ENCODE data around the gene PITX3. TPM values are rescaled to one million over a fixed set of nuclear protein-coding genes. Genes with fewer than 3 reads are reported as not detected.

The PITX3 gene
- total RNA-seq, 2 experiments from 2014 or later = 1.1 to 1.4 TPM

- peak overlapping the region; percentile 63 for H3K27ac Mint-ChIP-seq
- peaks cover 60% of the 10 kb centered on the region for H3K4me1 Mint-ChIP-seq (ENCODE audit: low read depth)
- no peaks in the 10 kb centered on the region for H3K9me3 Mint-ChIP-seq
- H3K4me3 Mint-ChIP-seq = no peak overlapping the region
- peaks cover 10% of the 10 kb centered on the region for H3K36me3 Mint-ChIP-seq
- DNase-seq = no peak
- intact Hi-C loops (cut with micrococcal nuclease) = no loop called here
- ChIA-PET CTCF (interaction anchor here (0.7 to 1.9 kb wide), 2 partner anchors 17 to 70 kb away, joined by 3 to 7 read pairs; no protein-coding TSS in a partner anchor), POLR2A (no interaction called here)
- H3K27me3 Mint-ChIP-seq = no peaks in the 10 kb centered on the region
Observed at GRCh38 chr10:102280397-102281101, 39.2 kb upstream of the PITX3 start.

- Mint-ChIP-seq H3K4me1 (ENCODE audit: low read depth) (peaks cover 46% of the 10 kb centered on the region), H3K27ac (no peak overlapping the region), H3K27me3 (no peaks in the 10 kb centered on the region), H3K36me3 (peaks cover 10% of the 10 kb centered on the region), H3K9me3 (no peaks in the 10 kb centered on the region), H3K4me3 (no peak overlapping the region)
- intact Hi-C loops (cut with micrococcal nuclease) = no loop called here
- POLR2A ChIA-PET = no interaction called here
- CTCF ChIA-PET = interaction anchor here (0.8 to 1.9 kb wide), 5 partner anchors 11 to 154 kb away, joined by 3 to 9 read pairs (median 6); no protein-coding TSS in a partner anchor
- DNase-seq = no peak
Observed at GRCh38 chr10:102279104-102279503, 37.8 kb upstream of the PITX3 start.

- Mint-ChIP-seq H3K36me3 (peaks cover 8% of the 10 kb centered on the region), H3K9me3 (no peaks in the 10 kb centered on the region), H3K4me3 (no peak overlapping the region), H3K27ac (no peak overlapping the region), H3K4me1 (ENCODE audit: low read depth) (peaks cover 38% of the 10 kb centered on the region), H3K27me3 (no peaks in the 10 kb centered on the region)
- no peak for DNase-seq
- ChIA-PET POLR2A (no interaction called here), CTCF (interaction anchor here (1.5 kb wide), 2 partner anchors 45 to 77 kb away, joined by 4 to 5 read pairs; no protein-coding TSS in a partner anchor)
- intact Hi-C loops (cut with micrococcal nuclease) = no loop called here
Observed at GRCh38 chr10:102275343-102275742, 34.0 kb upstream of the PITX3 start.

GRCh38 chr10:102274062-102274461 is 32.8 kb upstream of the PITX3 start:
- no peak overlapping the region for H3K27ac Mint-ChIP-seq
- H3K9me3 Mint-ChIP-seq = no peaks in the 10 kb centered on the region
- POLR2A ChIA-PET = no interaction called here
- H3K36me3 Mint-ChIP-seq = peaks cover 10% of the 10 kb centered on the region
- no peaks in the 10 kb centered on the region for H3K27me3 Mint-ChIP-seq
- intact Hi-C loops (cut with micrococcal nuclease) = no loop called here
- CTCF ChIA-PET = interaction anchor here (0.8 kb wide), 1 partner anchor 26 kb away, joined by 3 read pairs; no protein-coding TSS in a partner anchor
- peaks cover 34% of the 10 kb centered on the region for H3K4me1 Mint-ChIP-seq (ENCODE audit: low read depth)
- no peak for DNase-seq
- no peak overlapping the region for H3K4me3 Mint-ChIP-seq

GRCh38 chr10:102269017-102269416 is 27.7 kb upstream of the PITX3 start:
- no peaks in the 10 kb centered on the region for H3K9me3 Mint-ChIP-seq
- H3K27me3 Mint-ChIP-seq = no peaks in the 10 kb centered on the region
- CTCF ChIA-PET = interaction anchor here (1.0 to 4.5 kb wide), 8 partner anchors 12 to 82 kb away, joined by 3 to 42 read pairs (median 4); partner anchors contain the start of gene GBF1
- intact Hi-C loops (cut with micrococcal nuclease) = loop anchor here (2.0 kb wide), 1 partner anchor 32 kb away; no protein-coding TSS in a partner anchor
- H3K4me1 Mint-ChIP-seq (ENCODE audit: low read depth) = peaks cover 74% of the 10 kb centered on the region
- POLR2A ChIA-PET = interaction anchor here (0.9 to 4.0 kb wide), 5 partner anchors 17 to 72 kb away, joined by 3 to 63 read pairs (median 8); partner anchors contain the start of gene GBF1
- no peak for DNase-seq
- peak overlapping the region; percentile 97 for H3K27ac Mint-ChIP-seq
- no peak overlapping the region for H3K4me3 Mint-ChIP-seq
- H3K36me3 Mint-ChIP-seq = peaks cover 15% of the 10 kb centered on the region

GRCh38 chr10:102268375-102268888 is 27.1 kb upstream of the PITX3 start:
- H3K4me1 Mint-ChIP-seq (ENCODE audit: low read depth) = peaks cover 73% of the 10 kb centered on the region
- POLR2A ChIA-PET = interaction anchor here (0.9 to 4.0 kb wide), 14 partner anchors 10 to 125 kb away, joined by 3 to 63 read pairs (median 3); partner anchors contain the start of gene GBF1
- no peaks in the 10 kb centered on the region for H3K27me3 Mint-ChIP-seq
- intact Hi-C loops (cut with micrococcal nuclease) = loop anchor here (1.0 to 2.0 kb wide), 5 partner anchors 15 to 73 kb away; partner anchors contain the start of gene GBF1
- no peak for DNase-seq
- CTCF ChIA-PET = interaction anchor here (0.9 to 4.5 kb wide), 16 partner anchors 11 to 99 kb away, joined by 3 to 42 read pairs (median 4); partner anchors contain the start of gene GBF1
- H3K27ac Mint-ChIP-seq = peak overlapping the region; percentile 97
- H3K4me3 Mint-ChIP-seq = peak overlapping the region; percentile 41
- no peaks in the 10 kb centered on the region for H3K9me3 Mint-ChIP-seq
- peaks cover 14% of the 10 kb centered on the region for H3K36me3 Mint-ChIP-seq

GRCh38 chr10:102267748-102268147 is 26.4 kb upstream of the PITX3 start:
- ChIA-PET CTCF (interaction anchor here (0.6 to 4.5 kb wide), 20 partner anchors 11 to 98 kb away, joined by 3 to 42 read pairs (median 4); partner anchors contain the start of genes GBF1 and PITX3), POLR2A (interaction anchor here (0.7 to 4.0 kb wide), 15 partner anchors 10 to 127 kb away, joined by 3 to 63 read pairs (median 3); partner anchors contain the start of gene GBF1)
- Mint-ChIP-seq H3K27ac (peak overlapping the region; percentile 97), H3K36me3 (peaks cover 19% of the 10 kb centered on the region), H3K4me1 (ENCODE audit: low read depth) (peaks cover 75% of the 10 kb centered on the region), H3K27me3 (no peaks in the 10 kb centered on the region), H3K4me3 (peak overlapping the region; percentile 41), H3K9me3 (no peaks in the 10 kb centered on the region)
- intact Hi-C loops (cut with micrococcal nuclease) = loop anchor here (1.0 to 2.0 kb wide), 5 partner anchors 16 to 74 kb away; partner anchors contain the start of gene GBF1
- DNase-seq = no peak

GRCh38 chr10:102266670-102267069 is 25.4 kb upstream of the PITX3 start:
- intact Hi-C loops (cut with micrococcal nuclease) = no loop called here
- CTCF ChIA-PET = interaction anchor here (0.6 to 4.5 kb wide), 8 partner anchors 10 to 97 kb away, joined by 3 to 42 read pairs (median 6); no protein-coding TSS in a partner anchor
- H3K4me1 Mint-ChIP-seq (ENCODE audit: low read depth) = peaks cover 73% of the 10 kb centered on the region
- H3K27ac Mint-ChIP-seq = peak overlapping the region; percentile 97
- DNase-seq = no peak
- POLR2A ChIA-PET = interaction anchor here (0.9 to 4.0 kb wide), 4 partner anchors 10 to 21 kb away, joined by 3 to 63 read pairs (median 10); partner anchors contain the start of gene GBF1
- no peaks in the 10 kb centered on the region for H3K27me3 Mint-ChIP-seq
- H3K9me3 Mint-ChIP-seq = no peaks in the 10 kb centered on the region
- H3K4me3 Mint-ChIP-seq = no peak overlapping the region
- H3K36me3 Mint-ChIP-seq = peaks cover 26% of the 10 kb centered on the region

- Mint-ChIP-seq H3K36me3 (peaks cover 37% of the 10 kb centered on the region), H3K9me3 (no peaks in the 10 kb centered on the region), H3K27me3 (no peaks in the 10 kb centered on the region), H3K27ac (no peak overlapping the region), H3K4me3 (no peak overlapping the region), H3K4me1 (ENCODE audit: low read depth) (peaks cover 71% of the 10 kb centered on the region)
- CTCF ChIA-PET = no interaction called here
- intact Hi-C loops (cut with micrococcal nuclease) = no loop called here
- POLR2A ChIA-PET = no interaction called here
- no peak for DNase-seq
Observed at GRCh38 chr10:102264371-102264770, 23.1 kb upstream of the PITX3 start.

GRCh38 chr10:102262744-102263370 is 21.5 kb upstream of the PITX3 start:
- Mint-ChIP-seq H3K27me3 (no peaks in the 10 kb centered on the region), H3K4me1 (ENCODE audit: low read depth) (peaks cover 56% of the 10 kb centered on the region), H3K4me3 (no peak overlapping the region), H3K27ac (no peak overlapping the region), H3K9me3 (no peaks in the 10 kb centered on the region), H3K36me3 (peaks cover 35% of the 10 kb centered on the region)
- intact Hi-C loops (cut with micrococcal nuclease) = no loop called here
- no peak for DNase-seq
- POLR2A ChIA-PET = no interaction called here
- CTCF ChIA-PET = interaction anchor here (1.1 to 1.6 kb wide), 2 partner anchors 31 to 32 kb away, joined by 4 read pairs; no protein-coding TSS in a partner anchor

- ChIA-PET CTCF (interaction anchor here (1.1 to 1.6 kb wide), 3 partner anchors 30 to 31 kb away, joined by 3 to 4 read pairs (median 4); no protein-coding TSS in a partner anchor), POLR2A (no interaction called here)
- peaks cover 34% of the 10 kb centered on the region for H3K36me3 Mint-ChIP-seq
- no peaks in the 10 kb centered on the region for H3K27me3 Mint-ChIP-seq
- H3K4me1 Mint-ChIP-seq (ENCODE audit: low read depth) = peaks cover 48% of the 10 kb centered on the region
- H3K27ac Mint-ChIP-seq = no peak overlapping the region
- DNase-seq = no peak
- no peaks in the 10 kb centered on the region for H3K9me3 Mint-ChIP-seq
- no peak overlapping the region for H3K4me3 Mint-ChIP-seq
- intact Hi-C loops (cut with micrococcal nuclease) = no loop called here
Observed at GRCh38 chr10:102261842-102262241, 20.5 kb upstream of the PITX3 start.

Data from activated CD4-positive, alpha-beta memory T cell treated with anti-CD3 and anti-CD28 coated beads for 36 hours (primary cell).